ENCODE data around the gene FLCN. TPM values are rescaled to one million over a fixed set of nuclear protein-coding genes. Genes with fewer than 3 reads are reported as not detected.
"Not testable (repeated sequence)": the region's sequence is repeated elsewhere in the genome, so short reads cannot be mapped to it uniquely, and the experiment has no call there.

The FLCN gene
- 38.8 and 84.6 TPM in 2 replicates for total RNA-seq

- peak; percentile 76 to 89 for DNase-seq (ENCODE audit: low read depth in 2 of 2)
These were observed at the start of gene FLCN for GRCh38 chr17:17237026-17237799. Gene FLCN (minus strand): TSS chr17:17237168. CDS start chr17:17228137, 9,031 bp downstream.

GRCh38 chr17:17285951-17286350, 49.0 kb upstream of the FLCN start:
- no peak for DNase-seq (ENCODE audit: low read depth in 2 of 2)

GRCh38 chr17:17280613-17281549, 43.9 kb upstream of the FLCN start, which contains the start of gene COPS3:
Gene COPS3 (minus strand): TSS chr17:17281246. CDS start chr17:17281186, 60 bp downstream.
- peak; percentile 97 to 98 for DNase-seq (ENCODE audit: low read depth in 2 of 2)

- no peak for DNase-seq (ENCODE audit: low read depth in 2 of 2)
These were observed 42.3 kb upstream of the FLCN start for GRCh38 chr17:17279316-17279715.

GRCh38 chr17:17277431-17277830, 40.5 kb upstream of the FLCN start:
- DNase-seq (ENCODE audit: low read depth in 2 of 2), result not testable (repeated sequence)

- DNase-seq (ENCODE audit: low read depth in 2 of 2), result no peak
These were observed 39.0 kb upstream of the FLCN start for GRCh38 chr17:17275971-17276370.

GRCh38 chr17:17269926-17270773, 33.2 kb upstream of the FLCN start:
- peak in 1 of 2 donors; percentile 7 for DNase-seq (ENCODE audit: low read depth in 2 of 2)

GRCh38 chr17:17264430-17264829, 27.5 kb upstream of the FLCN start:
- DNase-seq (ENCODE audit: low read depth in 2 of 2), result no peak

- DNase-seq (ENCODE audit: low read depth in 2 of 2), result no peak
These were observed 22.0 kb upstream of the FLCN start for GRCh38 chr17:17258998-17259397.

GRCh38 chr17:17258011-17258410, 21.0 kb upstream of the FLCN start:
- no peak for DNase-seq (ENCODE audit: low read depth in 2 of 2)

- DNase-seq (ENCODE audit: low read depth in 2 of 2), result no peak
These were observed 19.3 kb upstream of the FLCN start for GRCh38 chr17:17256316-17256715.

- DNase-seq (ENCODE audit: low read depth in 2 of 2), result not testable (repeated sequence)
These were observed 18.7 kb upstream of the FLCN start for GRCh38 chr17:17255689-17256088.

- DNase-seq (ENCODE audit: low read depth in 2 of 2), result no peak
These were observed 17.1 kb upstream of the FLCN start for GRCh38 chr17:17254036-17254435.

- DNase-seq (ENCODE audit: low read depth in 2 of 2), result no peak
These were observed 16.4 kb upstream of the FLCN start for GRCh38 chr17:17253406-17253805.

- no peak for DNase-seq (ENCODE audit: low read depth in 2 of 2)
These were observed 15.2 kb upstream of the FLCN start for GRCh38 chr17:17252149-17252661.

- no peak for DNase-seq (ENCODE audit: low read depth in 2 of 2)
These were observed 9.9 kb upstream of the FLCN start for GRCh38 chr17:17246879-17247278.

- no peak for DNase-seq (ENCODE audit: low read depth in 2 of 2)
These were observed 6.2 kb upstream of the FLCN start for GRCh38 chr17:17243163-17243562.

- DNase-seq (ENCODE audit: low read depth in 2 of 2), result no peak
These were observed 5.3 kb upstream of the FLCN start for GRCh38 chr17:17242246-17242645.

- DNase-seq (ENCODE audit: low read depth in 2 of 2), result no peak
These were observed 4.7 kb upstream of the FLCN start for GRCh38 chr17:17241656-17242055.

GRCh38 chr17:17239832-17240231, 2.9 kb upstream of the FLCN start:
- no peak for DNase-seq (ENCODE audit: low read depth in 2 of 2)
